ENCODE measurements around the gene IPO4.

The IPO4 gene

GRCh38 chr14:24151404-24152080, 37.1 kb downstream of the IPO4 start:
- no peak overlapping the region for H3K27ac ChIP-seq (ENCODE audit: low read depth, low read length)
- no peaks in the 10 kb centered on the region for H3K9me3 ChIP-seq (ENCODE audit: control insufficient read depth, insufficient read depth, low read length)
- peaks cover 10% of the 10 kb centered on the region for H3K4me1 ChIP-seq (ENCODE audit: control insufficient read depth, low read length)
- no peaks in the 10 kb centered on the region for H3K27me3 ChIP-seq (ENCODE audit: control insufficient read depth, low read length)
- H3K4me3 ChIP-seq (ENCODE audit: low read length): no peak overlapping the region
- peaks cover 22% of the 10 kb centered on the region for H3K79me2 ChIP-seq (ENCODE audit: control insufficient read depth, low read length)
- peaks cover 3% of the 10 kb centered on the region; the same call in 1 of the 2 replicates for H4K20me1 ChIP-seq (ENCODE audit: control insufficient read depth, insufficient read depth, low read depth, low read length)
- peaks cover 60% of the 10 kb centered on the region for H3K36me3 ChIP-seq (ENCODE audit: control insufficient read depth, low read length)
- H3K4me2 ChIP-seq (ENCODE audit: low read length): no peak overlapping the region
- no peaks in the 10 kb centered on the region for H3K9me2 ChIP-seq (replicated peaks; ENCODE audit: control insufficient read depth, low read length)
- 0 out of 2 replicates have a peak, but pooled peaks cover 3% of the 10 kb centered on the region for H3F3A ChIP-seq (ENCODE audit: control insufficient read depth, insufficient read depth)
- TF ChIP-seq CTCF (IDR thresholded peaks at IDR 0.05; ENCODE audit: low read depth, low read length, poor library complexity, severe bottlenecking): no peak
- TF ChIP-seq EZH2phosphoT487 (IDR thresholded peaks at IDR 0.05; ENCODE audit: borderline replicate concordance, low read length): no peak

GRCh38 chr14:24150993-24151392, 37.6 kb downstream of the IPO4 start:
- TF ChIP-seq EZH2phosphoT487 (IDR thresholded peaks at IDR 0.05; ENCODE audit: borderline replicate concordance, low read length) (no peak), CTCF (IDR thresholded peaks at IDR 0.05; ENCODE audit: low read depth, low read length, poor library complexity, severe bottlenecking) (no peak)
- Histone ChIP-seq H3K27ac (ENCODE audit: low read depth, low read length) (no peak overlapping the region), H3K79me2 (ENCODE audit: control insufficient read depth, low read length) (peaks cover 26% of the 10 kb centered on the region), H3K4me3 (ENCODE audit: low read length) (no peak overlapping the region), H3K36me3 (ENCODE audit: control insufficient read depth, low read length) (peaks cover 60% of the 10 kb centered on the region), H3K27me3 (ENCODE audit: control insufficient read depth, low read length) (no peaks in the 10 kb centered on the region), H3K4me2 (ENCODE audit: low read length) (no peak overlapping the region), H3K9me3 (ENCODE audit: control insufficient read depth, insufficient read depth, low read length) (no peaks in the 10 kb centered on the region), H3K4me1 (ENCODE audit: control insufficient read depth, low read length) (peaks cover 10% of the 10 kb centered on the region), H3K9me2 (replicated peaks; ENCODE audit: control insufficient read depth, low read length) (no peaks in the 10 kb centered on the region), H4K20me1 (ENCODE audit: control insufficient read depth, insufficient read depth, low read depth, low read length) (peaks cover 3% of the 10 kb centered on the region; the same call in 1 of the 2 replicates), H3F3A (ENCODE audit: control insufficient read depth, insufficient read depth) (0 out of 2 replicates have a peak, but pooled peaks cover 3% of the 10 kb centered on the region)

DNA sequence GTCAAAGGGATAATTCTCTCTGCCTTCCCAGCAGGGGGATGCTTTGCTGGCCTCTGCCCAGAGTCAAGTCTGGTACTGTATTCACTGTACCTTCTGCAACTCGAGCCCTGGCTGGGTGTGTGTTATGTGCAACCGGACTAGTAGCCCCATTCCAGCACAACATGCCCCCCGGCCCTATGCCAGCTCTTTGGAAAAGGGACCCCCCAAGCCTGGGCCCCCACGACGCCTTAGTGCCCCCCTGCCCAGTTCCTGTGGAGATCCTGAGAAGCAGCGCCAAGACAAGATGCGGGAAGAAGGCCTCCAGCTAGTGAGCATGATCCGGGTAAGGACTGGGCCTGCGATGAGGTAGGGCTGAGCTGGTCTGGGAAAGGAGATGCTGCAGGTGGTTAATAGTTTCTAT, 38.0 kb downstream of the IPO4 start:
- H3K36me3 ChIP-seq (ENCODE audit: control insufficient read depth, low read length): peaks cover 56% of the 10 kb centered on the region
- no peaks in the 10 kb centered on the region for H3K9me2 ChIP-seq (replicated peaks; ENCODE audit: control insufficient read depth, low read length)
- peaks cover 15% of the 10 kb centered on the region for H3K4me1 ChIP-seq (ENCODE audit: control insufficient read depth, low read length)
- no peak overlapping the region for H3K27ac ChIP-seq (ENCODE audit: low read depth, low read length)
- H3K4me3 ChIP-seq (ENCODE audit: low read length): no peak overlapping the region
- no peaks in the 10 kb centered on the region for H3K27me3 ChIP-seq (ENCODE audit: control insufficient read depth, low read length)
- peaks cover 30% of the 10 kb centered on the region for H3K79me2 ChIP-seq (ENCODE audit: control insufficient read depth, low read length)
- H3F3A ChIP-seq (ENCODE audit: control insufficient read depth, insufficient read depth): 0 out of 2 replicates have a peak, but pooled peaks cover 3% of the 10 kb centered on the region
- H3K4me2 ChIP-seq (ENCODE audit: low read length): no peak overlapping the region
- H3K9me3 ChIP-seq (ENCODE audit: control insufficient read depth, insufficient read depth, low read length): no peaks in the 10 kb centered on the region
- no peak for TF ChIP-seq EZH2phosphoT487 (IDR thresholded peaks at IDR 0.05; ENCODE audit: borderline replicate concordance, low read length)
- peaks cover 3% of the 10 kb centered on the region; the same call in 1 of the 2 replicates for H4K20me1 ChIP-seq (ENCODE audit: control insufficient read depth, insufficient read depth, low read depth, low read length)

DNA sequence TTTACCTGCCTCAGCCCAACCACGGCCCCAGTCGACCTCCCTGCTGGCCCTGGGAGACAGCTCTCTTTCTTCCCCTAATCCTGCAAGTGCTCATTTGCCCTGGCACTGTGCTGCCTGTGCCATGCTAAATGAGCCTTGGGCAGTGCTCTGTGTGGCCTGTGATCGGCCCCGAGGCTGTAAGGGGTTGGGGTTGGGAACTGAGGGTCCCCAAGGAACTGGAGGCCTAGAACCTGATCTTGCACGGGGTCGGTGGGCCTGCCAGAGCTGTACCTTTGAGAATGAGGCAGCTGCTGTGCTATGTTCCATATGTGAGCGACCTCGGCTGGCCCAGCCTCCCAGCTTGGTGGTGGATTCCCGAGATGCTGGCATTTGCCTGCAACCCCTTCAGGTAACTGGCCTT, 38.6 kb downstream of the IPO4 start:
- Histone ChIP-seq H3K9me3 (ENCODE audit: control insufficient read depth, insufficient read depth, low read length) (no peaks in the 10 kb centered on the region), H3K79me2 (ENCODE audit: control insufficient read depth, low read length) (peaks cover 34% of the 10 kb centered on the region), H3K27ac (ENCODE audit: low read depth, low read length) (no peak overlapping the region), H3K4me1 (ENCODE audit: control insufficient read depth, low read length) (peaks cover 20% of the 10 kb centered on the region), H3F3A (ENCODE audit: control insufficient read depth, insufficient read depth) (0 out of 2 replicates have a peak, but pooled peaks cover 3% of the 10 kb centered on the region), H3K9me2 (replicated peaks; ENCODE audit: control insufficient read depth, low read length) (no peaks in the 10 kb centered on the region), H3K4me2 (ENCODE audit: low read length) (no peak overlapping the region), H3K36me3 (ENCODE audit: control insufficient read depth, low read length) (peaks cover 52% of the 10 kb centered on the region), H3K4me3 (ENCODE audit: low read length) (no peak overlapping the region), H4K20me1 (ENCODE audit: control insufficient read depth, insufficient read depth, low read depth, low read length) (peaks cover 3% of the 10 kb centered on the region; the same call in 1 of the 2 replicates), H3K27me3 (ENCODE audit: control insufficient read depth, low read length) (no peaks in the 10 kb centered on the region)
- TF ChIP-seq CTCF (IDR thresholded peaks at IDR 0.05; ENCODE audit: low read depth, low read length, poor library complexity, severe bottlenecking): no peak
- no peak for TF ChIP-seq EZH2phosphoT487 (IDR thresholded peaks at IDR 0.05; ENCODE audit: borderline replicate concordance, low read length)

Data from DOHH2 (cell line).